ENCODE measurements around the gene PNRC1.
"Not testable (repeated sequence)": the region's sequence is repeated elsewhere in the genome, so short reads cannot be mapped to it uniquely, and the experiment has no call there.

PNRC1 gene

DNA sequence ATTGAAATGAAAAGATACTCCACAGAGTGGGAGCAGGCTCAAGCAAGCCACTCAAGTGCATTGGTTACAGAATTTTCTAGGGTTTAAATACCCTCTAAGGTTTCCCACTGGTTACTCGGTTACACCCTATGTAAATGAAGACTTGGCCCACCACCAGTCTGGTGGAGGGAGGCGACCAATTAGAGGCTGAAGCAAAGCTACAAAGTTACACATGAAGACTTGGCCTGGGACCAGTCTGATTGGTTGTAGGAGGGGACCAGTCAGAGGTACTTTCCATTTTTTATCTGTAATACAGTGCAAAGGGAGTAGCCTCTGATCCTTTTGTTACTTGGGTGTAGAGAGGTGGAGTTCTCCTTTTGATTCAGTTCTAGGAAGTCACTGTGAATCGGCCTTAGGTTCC, 29.7 kb downstream of the PNRC1 start:
- no peak for DNase-seq (ENCODE audit: low spot score)

DNA sequence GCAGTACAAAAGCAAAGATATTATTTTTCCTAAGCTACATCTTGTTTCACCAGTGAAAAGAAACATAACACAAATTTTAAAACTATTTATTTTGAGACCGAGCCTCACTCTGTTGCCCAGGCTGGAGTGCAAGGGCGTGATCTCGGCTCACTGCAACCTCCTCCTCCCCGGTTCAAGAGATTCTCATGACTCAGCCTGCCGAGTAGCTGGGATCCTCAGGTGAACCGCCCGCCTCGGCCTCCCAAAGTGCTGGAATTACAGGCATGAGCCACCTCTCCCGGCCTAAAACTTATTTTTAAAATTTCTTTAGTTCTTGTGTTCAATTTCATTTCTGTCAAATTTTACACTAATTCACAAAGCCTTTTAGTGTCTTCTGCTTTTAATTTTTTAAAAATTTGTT, 31.4 kb downstream of the PNRC1 start:
- DNase-seq (ENCODE audit: low spot score), result no peak

DNA sequence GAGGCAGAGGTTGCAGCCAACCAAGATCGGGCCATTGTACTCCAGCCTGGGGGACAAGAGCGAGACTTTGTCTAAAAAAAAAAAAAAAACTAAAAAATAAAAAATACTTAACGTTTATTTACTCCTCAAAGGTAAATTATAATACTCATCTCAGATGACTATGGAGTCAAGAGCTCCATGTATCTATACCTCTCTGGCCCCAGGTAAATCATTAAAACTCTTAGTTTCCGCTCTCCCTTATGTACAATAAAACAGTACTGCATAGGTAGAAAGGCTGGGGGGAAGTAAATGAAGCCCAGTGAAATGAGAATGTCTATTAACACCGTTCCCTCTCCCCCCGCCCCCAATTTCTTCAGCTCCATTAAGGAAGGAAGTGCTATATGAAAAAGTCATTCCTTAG, 36.2 kb downstream of the PNRC1 start:
- no peak for DNase-seq (ENCODE audit: low spot score)

DNA sequence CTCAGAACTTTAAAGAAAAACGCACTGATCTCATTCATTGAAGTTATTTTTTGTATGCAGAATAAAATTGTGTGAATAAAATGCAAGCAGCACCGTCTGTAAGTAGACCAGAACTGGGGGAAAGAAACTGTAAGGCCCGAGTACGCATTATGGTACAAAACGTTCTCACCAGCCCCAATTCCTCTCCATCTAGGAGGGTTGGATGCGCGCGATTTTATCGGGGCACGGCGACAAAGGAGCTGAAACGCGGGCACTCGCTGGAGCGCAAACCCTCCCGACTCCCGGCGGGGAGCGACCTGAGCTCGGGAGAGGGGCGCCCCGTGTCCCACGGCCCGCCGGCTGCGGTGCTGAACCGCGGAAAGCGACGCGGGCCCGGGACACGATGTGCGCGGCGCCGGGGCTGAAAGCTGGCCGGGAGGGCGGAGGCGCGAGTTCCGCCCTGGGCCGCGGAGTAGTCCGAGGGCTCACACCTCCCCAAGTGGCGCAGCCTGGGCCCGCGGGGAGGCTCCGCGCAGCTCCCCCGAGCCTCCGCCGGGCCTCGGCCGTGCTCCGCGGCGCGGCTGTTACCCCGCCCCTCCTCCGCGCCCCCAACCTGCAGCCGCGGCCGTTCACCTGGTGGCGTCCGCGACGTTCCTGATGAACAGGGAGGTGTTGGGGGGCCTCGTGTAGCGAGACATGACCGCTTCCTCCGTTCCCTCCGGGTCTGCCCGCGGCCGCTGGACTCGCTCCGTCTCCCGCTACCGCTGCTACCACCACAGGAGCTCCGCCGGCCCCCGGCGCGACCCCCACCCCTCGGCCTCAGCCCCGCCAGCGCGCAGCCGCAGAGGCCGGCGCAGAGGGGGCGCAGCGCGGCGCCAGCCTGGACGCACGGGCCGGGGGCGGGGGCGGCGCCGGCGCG, 36.9 kb downstream of the PNRC1 start, which contains the start of gene SRSF12:
TSS of gene SRSF12 (minus strand) at position 861 of the 898 bp plus-strand sequence. CDS start at position 677, 184 bp downstream.
- DNase-seq (ENCODE audit: low spot score), result peak; percentile 20

DNA sequence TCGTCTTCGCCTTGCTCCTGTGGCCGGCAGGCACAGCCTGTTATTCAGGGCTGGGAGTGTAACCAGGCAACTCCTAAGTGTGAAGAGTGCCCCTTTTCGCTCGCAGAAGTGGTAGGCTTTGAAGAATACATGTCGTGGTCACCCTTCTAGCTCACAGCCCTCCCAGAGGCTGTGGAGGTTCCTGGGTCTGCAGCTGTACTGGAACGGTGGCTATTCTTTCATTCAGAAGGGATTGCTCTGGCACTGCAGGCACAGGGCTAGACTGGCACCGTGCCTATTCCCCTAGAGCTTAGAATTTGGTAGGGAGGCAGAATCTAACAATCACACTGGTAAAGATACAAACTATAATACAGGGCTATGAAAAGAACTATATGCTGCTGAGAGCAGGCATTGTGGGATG, 38.4 kb downstream of the PNRC1 start:
- no peak for DNase-seq (ENCODE audit: low spot score)

DNA sequence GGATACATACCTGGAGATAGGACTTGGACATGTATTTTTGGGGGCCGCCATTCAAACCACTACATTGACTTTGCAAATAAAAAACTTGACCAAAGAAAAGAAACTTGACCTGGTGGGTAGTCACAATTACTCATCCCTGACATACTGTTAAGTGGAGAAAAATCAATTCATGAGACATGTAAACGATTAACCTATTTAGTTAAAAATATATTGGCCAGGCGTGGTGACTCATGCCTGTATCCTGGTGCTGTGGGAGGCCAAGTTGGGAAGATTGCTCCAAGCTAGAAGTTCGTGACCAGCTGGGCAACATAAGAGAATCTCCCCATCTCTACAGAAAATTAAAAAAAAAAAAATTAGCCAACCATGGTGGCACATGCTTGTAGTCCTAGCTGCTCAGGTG, 39.8 kb downstream of the PNRC1 start:
- DNase-seq (ENCODE audit: low spot score), result no peak

DNA sequence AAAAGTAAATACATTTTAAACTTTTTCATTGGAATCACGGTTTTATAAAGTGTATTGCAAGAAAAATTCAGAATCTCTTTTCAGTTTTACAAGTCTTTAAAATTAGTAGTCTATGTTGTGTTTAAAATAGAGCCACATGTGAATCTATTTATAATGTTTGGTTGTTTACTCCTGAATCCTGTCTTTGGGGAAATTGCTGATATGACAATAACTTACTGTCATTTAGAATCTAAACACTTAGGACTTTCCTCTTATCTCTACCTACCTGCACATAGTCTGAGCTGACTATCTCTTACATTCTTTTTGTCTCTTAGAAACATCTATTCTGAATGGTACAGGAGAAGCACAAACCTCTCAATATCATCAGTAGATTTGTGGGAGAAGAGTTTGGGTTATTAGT, 41.4 kb downstream of the PNRC1 start:
- no peak for DNase-seq (ENCODE audit: low spot score)

DNA sequence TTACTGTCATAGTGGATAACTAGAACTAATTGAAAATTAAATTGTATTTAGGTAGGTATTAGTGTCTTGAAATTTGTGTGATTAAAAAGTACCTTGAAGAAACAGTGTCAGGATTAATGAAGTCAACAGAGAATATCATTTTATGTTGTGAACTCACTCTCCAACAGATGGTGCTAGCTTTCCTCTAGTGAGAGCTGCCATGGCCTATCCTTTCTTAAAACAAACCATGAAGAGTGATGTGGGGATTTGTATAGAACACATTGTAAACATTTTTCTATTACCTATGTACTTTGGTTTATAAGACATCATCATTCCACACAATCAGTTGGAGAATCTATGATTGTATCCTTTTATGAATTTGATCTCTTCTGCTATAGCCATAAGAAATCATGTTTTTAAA, 42.1 kb downstream of the PNRC1 start:
- DNase-seq (ENCODE audit: low spot score), result peak; percentile 49

DNA sequence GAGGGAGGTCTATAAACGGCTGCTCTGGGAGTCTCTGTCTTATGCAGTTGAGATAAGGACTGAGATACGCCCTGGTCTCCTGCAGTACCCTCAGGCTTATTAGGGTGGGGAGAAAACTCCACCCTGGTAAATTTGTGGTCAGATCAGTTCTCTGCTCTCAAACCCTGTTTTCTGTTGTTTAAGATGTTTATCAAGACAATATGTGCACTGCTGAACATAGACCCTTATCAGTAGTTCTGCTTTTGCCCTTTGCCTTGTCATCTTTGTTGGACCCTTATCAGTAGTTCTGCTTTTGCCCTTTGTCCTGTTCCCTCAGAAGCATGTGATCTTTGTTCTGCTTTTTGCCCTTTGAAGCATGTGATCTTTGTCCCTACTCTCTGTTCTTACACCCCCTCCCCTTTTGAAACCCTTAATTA, 47.7 kb downstream of the PNRC1 start:
- not testable (repeated sequence) for DNase-seq (ENCODE audit: low spot score)

DNA sequence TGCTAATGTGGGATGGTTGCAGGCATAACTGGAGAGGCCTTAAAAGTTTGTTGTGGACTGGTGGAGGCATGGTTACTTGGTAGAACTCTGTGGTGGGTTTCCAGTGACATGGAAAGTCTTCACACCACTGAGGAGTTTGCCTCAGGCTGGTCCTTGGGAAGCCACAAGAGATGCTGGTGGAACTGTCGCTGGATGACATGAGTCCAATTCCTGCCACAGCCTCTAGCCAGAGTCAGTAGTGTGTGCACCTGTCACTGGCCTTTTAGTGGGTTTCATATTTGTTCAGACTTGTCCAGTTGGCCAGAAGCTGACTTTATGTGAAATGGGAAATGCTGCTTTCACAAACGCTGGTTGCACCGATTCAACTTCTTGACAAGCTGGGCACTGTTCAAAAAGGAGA, 51.0 kb downstream of the PNRC1 start:
- no peak for DNase-seq (ENCODE audit: low spot score)

DNA sequence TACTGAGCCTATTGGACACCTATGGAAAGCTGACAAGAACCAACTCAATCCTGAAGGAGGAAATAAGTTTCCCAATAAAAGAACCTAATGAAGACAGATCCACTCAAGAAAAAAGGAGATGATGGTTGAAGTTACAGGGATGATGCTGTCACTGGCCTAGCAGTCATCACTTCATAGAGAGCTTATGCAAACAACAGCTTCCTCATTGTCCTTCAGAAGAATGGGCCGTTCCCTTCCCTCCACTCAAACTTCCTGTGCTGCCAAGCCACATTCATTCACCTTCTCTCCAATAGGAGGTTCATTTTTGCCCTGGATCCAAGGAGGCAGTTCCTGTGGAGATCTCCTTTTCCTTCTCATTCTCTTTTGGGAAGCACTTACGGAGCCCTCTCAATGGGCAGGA, 51.5 kb downstream of the PNRC1 start:
- DNase-seq (ENCODE audit: low spot score), result no peak

DNA sequence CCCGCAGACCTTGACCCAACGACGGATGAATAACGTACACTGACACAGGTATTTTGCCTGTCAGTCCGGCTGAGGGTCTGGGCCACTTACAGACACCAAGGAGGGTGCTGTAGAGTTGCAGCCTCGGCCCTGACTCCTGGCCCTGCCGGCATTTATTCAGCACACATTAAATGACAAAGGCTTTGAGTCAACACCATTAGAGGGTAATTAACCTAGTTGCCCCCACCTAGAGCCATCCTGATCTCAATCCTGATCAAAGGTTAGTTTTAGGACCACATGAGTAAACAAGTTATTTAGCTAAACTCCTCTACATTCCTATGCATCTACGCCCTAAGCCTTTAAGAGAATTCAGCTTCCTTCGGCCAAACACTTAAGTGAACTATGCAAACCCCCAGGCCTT, 53.4 kb downstream of the PNRC1 start:
- DNase-seq (ENCODE audit: low spot score), result no peak

DNA sequence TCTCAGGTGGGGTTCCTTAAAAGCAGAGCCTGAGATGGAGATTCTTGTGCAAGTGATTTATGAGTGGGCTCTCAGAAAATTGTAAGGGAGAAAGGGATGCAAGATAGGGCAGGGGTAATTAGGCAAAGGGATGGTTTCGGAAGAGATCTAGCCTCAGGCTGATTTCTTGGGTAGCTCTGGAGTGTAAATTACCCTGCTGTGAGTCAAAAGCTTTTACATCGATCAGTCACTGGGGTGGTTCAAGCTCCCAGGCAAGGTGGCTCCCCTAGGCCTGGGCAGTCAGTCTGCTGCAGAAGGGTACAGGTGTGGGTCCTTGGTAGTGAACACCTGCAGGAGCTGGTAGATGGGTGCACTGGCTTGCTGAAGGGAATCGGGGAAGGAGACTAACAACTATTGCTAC, 54.2 kb downstream of the PNRC1 start:
- DNase-seq (ENCODE audit: low spot score), result no peak

All from LoVo (cell line).